Lung (tissue), 12 donors: ENCODE data around the gene SLC2A6. TPM values are rescaled to one million over a fixed set of nuclear protein-coding genes. Genes with fewer than 3 reads are reported as not detected.
A peak's percentile ranks its signal among the peaks of the same experiment; 100 is the strongest.

Experiments used
- ATAC-seq: fragments of 200-7000 bp; cut with Tn5 transposase; one replicate; pipeline ENCODE4 v1.9.1; 2020; ENCODE audit warnings: moderate number of reproducible peaks; ENCODE audit not compliant: insufficient read depth, low FRiP score
- DNase-seq, 3 donors: peaks; one replicate each; pipeline ENCODE4 v3.0.0-alpha.2; 2013 to 2017
- H3K27ac ChIP-seq, 2 donors: one replicate each; pipeline ENCODE4 v1.5.1; 2013; ENCODE audit warnings: mild to moderate bottlenecking in 2 of 2, moderate library complexity in 2 of 2, control low read depth in 1 of 2, inconsistent platforms in 1 of 2, low read depth in 1 of 2, low read length in 1 of 2
- H3K27me3 ChIP-seq, 3 donors: one replicate each; pipeline ENCODE4 v1.5.1; 2013; ENCODE audit warnings: low read length in 2 of 3; ENCODE audit not compliant: control insufficient read depth in 3 of 3, insufficient read depth in 3 of 3
- H3K36me3 ChIP-seq, 4 donors: one replicate each; pipeline ENCODE4 v1.5.1; 2013; ENCODE audit warnings: low read length in 4 of 4, mild to moderate bottlenecking in 1 of 4, moderate library complexity in 1 of 4; ENCODE audit not compliant: control insufficient read depth in 4 of 4, insufficient read depth in 4 of 4
- H3K4me1 ChIP-seq, 5 donors: one replicate each; pipeline ENCODE4 v1.5.1; 2013; ENCODE audit warnings: low read length in 5 of 5, mild to moderate bottlenecking in 2 of 5, moderate library complexity in 1 of 5; ENCODE audit not compliant: control insufficient read depth in 5 of 5, insufficient read depth in 5 of 5
- H3K4me3 ChIP-seq: one replicate; pipeline ENCODE4 v1.5.1; 2013; ENCODE audit warnings: mild to moderate bottlenecking, control low read depth, moderate library complexity
- H3K9ac ChIP-seq, 2 donors: one replicate each; pipeline ENCODE4 v1.5.1; 2013; ENCODE audit warnings: low read length in 2 of 2, control low read depth in 1 of 2; ENCODE audit not compliant: insufficient read depth in 1 of 2
- H3K9me3 ChIP-seq, 4 donors: one replicate each; pipeline ENCODE4 v1.5.1; 2013; ENCODE audit warnings: low read length in 3 of 4, mild to moderate bottlenecking in 1 of 4, moderate library complexity in 1 of 4; ENCODE audit not compliant: control insufficient read depth in 4 of 4, insufficient read depth in 3 of 4
- WGBS, 2 donors: extraction: QIAGEN DNeasy Blood & Tissue Kit; methylation state at CpG; one replicate each; pipeline ENCODE4 v1.1.7; 2013; 5-methylcytosine and 5-hydroxymethylcytosine counted together
- polyA plus RNA-seq, 2 donors: library from polyadenylated mRNA; stranded (reverse); fragments of 200-250 nt; gene quantifications; one replicate each; pipeline ENCODE4 v1.2.1, GENCODE V29; 2013
- total RNA-seq, 2 donors: library from RNA; depleted of rRNA in 1 of 2; stranded (reverse); fragments of >200 nt in 1 of 2; gene quantifications; one replicate each; pipeline ENCODE4 v1.2.1, GENCODE V29; 2014 to 2021
- TF ChIP-seq, protein P1 (sequence below): IDR thresholded peaks from 2 replicates; pipeline ENCODE4 v1.5.1; 2012; ENCODE audit warnings: mild to moderate bottlenecking; ENCODE audit errors: control extremely low read depth, extremely low read depth
- donor health status: control.
- donor health status: control.
- donor health status: Bipolar disorder and iron deficiency.
- donor health status: healthy.
- donor health status: DM: yes; HTN: yes; CAD: no.

Gene SLC2A6
- total and polyA plus RNA-seq, 4 donors, result 8.4 to 49.6 (median 18.5) TPM

DNA sequence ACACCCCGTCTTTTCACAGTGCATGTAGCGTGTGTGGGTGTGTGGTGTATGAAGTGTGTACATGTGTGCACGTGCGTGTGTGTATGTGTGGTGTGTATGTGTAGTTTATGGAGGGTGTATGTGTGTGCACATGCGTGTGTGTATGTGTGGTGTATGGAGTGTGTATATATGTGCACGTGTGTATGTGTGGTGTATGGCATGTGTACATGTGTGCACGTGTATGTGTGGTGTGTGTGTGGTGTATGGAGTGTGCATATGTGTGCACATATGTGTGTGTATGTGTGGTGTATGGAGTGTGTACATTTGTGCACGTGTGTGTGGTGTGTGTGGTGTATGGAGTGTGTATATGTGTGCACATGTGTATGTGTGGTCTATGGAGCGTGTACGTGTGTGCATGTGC lies 32.7 kb upstream of the SLC2A6 start:
- 88 to 89% methylated on average over 10 of the region's 10 CpGs for WGBS, 2 donors
- no peak for ATAC-seq
- Histone ChIP-seq H3K27ac (no peak overlapping the region), H3K27me3 (no peaks in the 10 kb centered on the region), H3K9me3 (peaks cover 0 to 3% (median 0%) of the 10 kb centered on the region in 4 donors), H3K4me1 (peaks cover 3 to 56% (median 12%) of the 10 kb centered on the region in 5 donors), H3K4me3 (no peak overlapping the region), H3K36me3 (no peaks in the 10 kb centered on the region), H3K9ac (no peak overlapping the region)
- TF ChIP-seq, protein P1, sequence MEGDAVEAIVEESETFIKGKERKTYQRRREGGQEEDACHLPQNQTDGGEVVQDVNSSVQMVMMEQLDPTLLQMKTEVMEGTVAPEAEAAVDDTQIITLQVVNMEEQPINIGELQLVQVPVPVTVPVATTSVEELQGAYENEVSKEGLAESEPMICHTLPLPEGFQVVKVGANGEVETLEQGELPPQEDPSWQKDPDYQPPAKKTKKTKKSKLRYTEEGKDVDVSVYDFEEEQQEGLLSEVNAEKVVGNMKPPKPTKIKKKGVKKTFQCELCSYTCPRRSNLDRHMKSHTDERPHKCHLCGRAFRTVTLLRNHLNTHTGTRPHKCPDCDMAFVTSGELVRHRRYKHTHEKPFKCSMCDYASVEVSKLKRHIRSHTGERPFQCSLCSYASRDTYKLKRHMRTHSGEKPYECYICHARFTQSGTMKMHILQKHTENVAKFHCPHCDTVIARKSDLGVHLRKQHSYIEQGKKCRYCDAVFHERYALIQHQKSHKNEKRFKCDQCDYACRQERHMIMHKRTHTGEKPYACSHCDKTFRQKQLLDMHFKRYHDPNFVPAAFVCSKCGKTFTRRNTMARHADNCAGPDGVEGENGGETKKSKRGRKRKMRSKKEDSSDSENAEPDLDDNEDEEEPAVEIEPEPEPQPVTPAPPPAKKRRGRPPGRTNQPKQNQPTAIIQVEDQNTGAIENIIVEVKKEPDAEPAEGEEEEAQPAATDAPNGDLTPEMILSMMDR, result no peak
- no peak for DNase-seq

DNA sequence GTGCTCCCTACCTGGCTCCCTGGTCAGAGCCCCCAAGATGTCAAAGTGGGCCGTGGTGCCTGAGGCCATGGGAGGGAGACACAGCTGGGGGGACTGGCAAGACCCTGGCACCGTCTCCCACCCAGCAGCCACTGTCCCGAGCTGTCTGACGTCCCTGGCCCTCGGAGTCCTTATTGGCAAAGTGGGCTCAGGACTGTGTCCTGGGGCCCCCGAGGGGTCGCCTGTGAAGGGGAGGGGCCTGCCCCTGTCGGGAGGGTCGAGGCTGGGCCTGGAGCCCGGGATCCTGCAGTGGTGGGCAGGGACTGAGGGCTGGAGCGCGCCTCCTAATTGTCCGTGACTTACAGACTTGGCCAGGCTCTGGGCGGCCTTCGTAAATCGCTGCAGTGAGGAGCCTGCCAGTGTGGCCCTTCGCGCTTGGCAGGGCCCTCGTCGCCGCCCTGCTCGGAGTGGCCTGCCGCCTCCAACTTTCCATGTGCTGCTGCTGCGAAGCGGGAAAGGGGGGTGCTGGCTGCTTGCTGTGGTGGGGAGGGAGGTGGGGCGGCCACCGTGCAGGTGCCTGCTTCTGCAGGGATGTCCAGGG lies 32.1 kb upstream of the SLC2A6 start:
- no peak for DNase-seq

DNA sequence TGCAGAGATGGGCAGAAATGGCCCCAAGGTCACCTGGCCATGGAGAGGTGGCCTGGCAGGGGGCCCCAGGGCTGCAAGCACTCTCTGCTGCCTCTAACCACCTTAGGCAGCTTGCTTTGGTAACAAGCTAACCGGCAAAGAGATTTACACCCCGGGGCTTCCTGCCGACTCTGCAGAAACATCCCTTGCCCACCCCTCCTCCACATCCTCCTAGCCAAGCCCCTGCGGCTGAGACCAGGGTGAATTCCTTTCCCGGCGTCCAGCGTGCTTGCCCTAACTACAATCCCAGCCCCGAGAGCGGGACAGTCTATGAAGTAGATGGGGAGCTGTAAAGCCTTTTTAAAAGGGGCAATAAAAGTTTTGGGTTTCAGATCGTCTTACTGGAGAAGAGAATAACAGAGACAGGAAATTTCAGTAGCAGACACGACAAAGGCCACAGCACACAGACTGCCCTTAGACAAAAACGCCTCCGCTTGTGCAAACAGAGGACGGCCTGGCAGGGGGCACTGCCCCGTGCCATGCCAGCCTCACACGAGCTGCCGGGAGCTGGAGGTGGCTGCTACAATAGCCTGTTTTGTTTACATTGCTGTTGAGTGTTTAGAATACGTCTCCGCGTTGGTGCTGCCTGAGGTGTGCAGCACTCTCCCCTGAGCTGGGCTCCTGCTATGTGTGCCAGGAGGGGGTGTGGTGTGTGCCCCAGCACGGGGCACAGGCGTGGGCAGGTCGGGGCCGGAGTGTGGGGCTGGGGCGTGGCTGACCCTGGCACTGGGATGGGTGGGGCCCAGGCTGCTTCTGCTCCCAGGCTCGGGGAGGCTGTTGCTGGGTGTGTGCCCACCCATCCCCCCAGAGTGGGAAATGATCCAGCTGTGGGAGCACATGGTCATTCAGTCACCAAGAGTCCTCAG lies 30.5 kb upstream of the SLC2A6 start:
- no peak overlapping the region for H3K27ac ChIP-seq
- TF ChIP-seq, protein P1, result no peak
- no peak for ATAC-seq

More for the DNA sequence above, 32.1 kb upstream of the SLC2A6 start:
- WGBS, 2 donors, result 93 to 97% methylated on average over 27 of the region's 27 CpGs
- H3K4me1 ChIP-seq, result peaks cover 3 to 59% (median 14%) of the 10 kb centered on the region in 5 donors
- H3K4me3 ChIP-seq, result no peak overlapping the region
- H3K27me3 ChIP-seq, result no peaks in the 10 kb centered on the region
- H3K9me3 ChIP-seq, result peaks cover 0 to 3% (median 0%) of the 10 kb centered on the region in 4 donors
- no peak for ATAC-seq
- H3K36me3 ChIP-seq, result no peaks in the 10 kb centered on the region
- no peak overlapping the region for H3K9ac ChIP-seq
- TF ChIP-seq, protein P1, result no peak
- no peak overlapping the region for H3K27ac ChIP-seq

More for the DNA sequence above, 30.5 kb upstream of the SLC2A6 start:
- Histone ChIP-seq H3K9me3 (peaks cover 0 to 3% (median 0%) of the 10 kb centered on the region in 4 donors), H3K4me1 (peaks cover 0 to 55% (median 17%) of the 10 kb centered on the region in 5 donors), H3K4me3 (no peak overlapping the region), H3K27me3 (no peaks in the 10 kb centered on the region), H3K9ac (no peak overlapping the region), H3K36me3 (no peaks in the 10 kb centered on the region)
- WGBS, 2 donors, result 7 to 8% methylated on average over 26 of the region's 26 CpGs
- DNase-seq, result peak; percentile 70 to 84 (median 71)
